Adrenal gland (tissue), 12 donors: ENCODE measurements around the gene SLC6A20. TPM values are rescaled to one million over a fixed set of nuclear protein-coding genes. Genes with fewer than 3 reads are reported as not detected.

Experiments
- DNase-seq, 7 donors: peaks; one replicate each; pipeline ENCODE4 v3.0.0-alpha.2; 2019 to 2020
- H3K27ac ChIP-seq, 5 donors: fragments of 200-600 bp; sonication (generic) in 4 of 5; 1 replicate in 3 of 5; 2 replicates in 2 of 5; pipeline versions ENCODE4 v1.5.1 to v1.8.0; 2016 to 2020; ENCODE audit warnings: mild to moderate bottlenecking in 1 of 5
- H3K27me3 ChIP-seq: fragments of 200-600 bp; 2 replicates; pipeline ENCODE4 v1.8.0; 2021
- H3K36me3 ChIP-seq, 2 donors: fragments of 200-600 bp; replicated peaks in 1 of 2; 1 replicate in 1 of 2; 2 replicates in 1 of 2; pipeline versions ENCODE4 v1.5.1 to v1.8.0; 2018 to 2022
- H3K4me1 ChIP-seq, 2 donors: fragments of 200-600 bp; replicated peaks in 1 of 2; 1 replicate in 1 of 2; 2 replicates in 1 of 2; pipeline versions ENCODE4 v1.5.1 to v1.8.0; 2018 to 2021
- H3K4me3 ChIP-seq, 4 donors: fragments of 200-600 bp; sonication (generic) in 3 of 4; one replicate each; pipeline ENCODE4 v1.5.1; 2016 to 2018
- H3K9me3 ChIP-seq, 3 donors: fragments of 200-600 bp; sonication (generic) in 1 of 3; replicated peaks in 1 of 3; 1 replicate in 2 of 3; 2 replicates in 1 of 3; pipeline versions ENCODE4 v1.5.1 to v1.8.0; 2016 to 2021
- CTCF ChIP-seq, 6 experiments: fragments of 450-650 bp in 4 of 6; fragments of 200-600 bp in 2 of 6; sonication (generic) in 1 of 6; IDR thresholded peaks; 1 replicate in 5 of 6; 2 replicates in 1 of 6; pipeline versions ENCODE4 v1.5.1 to v1.8.0; 2016 to 2021; ENCODE audit warnings: antibody characterized with exemption in 6 of 6, mild to moderate bottlenecking in 2 of 6, moderate library complexity in 1 of 6
- POLR2A ChIP-seq, 2 donors: fragments of 450-650 bp; IDR thresholded peaks; one replicate each; pipeline ENCODE4 v1.6.1; 2017; ENCODE audit warnings: antibody characterized with exemption in 2 of 2, mild to moderate bottlenecking in 2 of 2, moderate library complexity in 1 of 2
- WGBS, 4 donors: extraction: QIAGEN DNeasy Blood & Tissue Kit in 2 of 4; methylation state at CpG; one replicate each; pipeline versions ENCODE4 v1.1.5 to v1.1.7; 2013 to 2017; 5-methylcytosine and 5-hydroxymethylcytosine counted together
- intact Hi-C, 2 donors: fragments of 100-400 bp; cut with DNase I; formaldehyde crosslinking; loops; one replicate each; pipeline versions ENCODE4 v1.14.1 to v1.15.0; 2022 to 2023
- polyA plus RNA-seq, 3 donors: library from polyadenylated mRNA; stranded (reverse); fragments of 200-250 nt in 2 of 3; fragments of 350-450 nt in 1 of 3; fragmentation: Illumina TruSeq in 1 of 3; extraction: RNeasy Lipid Tissue Mini Kit (QIAGEN cat#74804) in 1 of 3; gene quantifications; one replicate each; pipeline ENCODE4 v1.2.3, GENCODE V29; 2013 to 2014
- total RNA-seq, 9 donors: library from RNA; depleted of rRNA in 4 of 9; stranded (reverse); fragments of >200 nt in 4 of 9; fragments of 120-200 nt in 1 of 9; fragmentation: NEBNext Ultra II Directional in 1 of 9; extraction: Animal tissue kit (Norgen Biotek cat#: 25700) in 1 of 9; gene quantifications; one replicate each; pipeline versions ENCODE4 v1.1.0 to v1.2.4, GENCODE V29; 2013 to 2023
- donor health status: healthy with polysubstance abuse.
- donor health status: Bipolar disorder and iron deficiency.
- donor health status: DM: yes; HTN: yes; CAD: no.
- donor health status: DM: no; HTN: no; CAD: no.
- donor health status: DM: no; HTN: no; CAD: no.
- donor health status: DM: yes; HTN: yes; CAD: no.

Gene SLC6A20
- total and polyA plus RNA-seq, 12 donors: 0.07 to 0.52 (median 0.13) TPM; not detected in 7

GRCh38 chr3:45762647-45763302 is 33.6 kb downstream of the SLC6A20 start:
- WGBS, 4 donors: 80 to 93% (median 87%) methylated on average over 11 to 19 of the region's 19 CpGs
- no peak overlapping the region for H3K27ac ChIP-seq

GRCh38 chr3:45761831-45762230 is 34.5 kb downstream of the SLC6A20 start:
- intact Hi-C loops: loop anchor here (5.0 to 10.0 kb wide), 4 partner anchors 165 to 323 kb away; no protein-coding TSS in a partner anchor

More at GRCh38 chr3:45762647-45763302, 33.6 kb downstream of the SLC6A20 start:
- no peak overlapping the region for H3K4me3 ChIP-seq
- H3K9me3 ChIP-seq: no peaks in the 10 kb centered on the region
- intact Hi-C loops: loop anchor here (5.0 to 10.0 kb wide), 4 partner anchors 165 to 322 kb away; no protein-coding TSS in a partner anchor
- DNase-seq: no peak
- TF ChIP-seq CTCF (IDR thresholded peaks at IDR 0.05): no peak
- no peak for TF ChIP-seq POLR2A (IDR thresholded peaks at IDR 0.05)
- H3K27me3 ChIP-seq: no peaks in the 10 kb centered on the region
- H3K4me1 ChIP-seq: no peaks in the 10 kb centered on the region
- H3K36me3 ChIP-seq: no peaks in the 10 kb centered on the region

GRCh38 chr3:45760878-45761711 is 35.2 kb downstream of the SLC6A20 start:
- no peaks in the 10 kb centered on the region for H3K27me3 ChIP-seq
- no peak overlapping the region for H3K27ac ChIP-seq
- intact Hi-C loops: loop anchor here (5.0 to 10.0 kb wide), 4 partner anchors 166 to 324 kb away; no protein-coding TSS in a partner anchor
- WGBS, 4 donors: 35 to 41% (median 38%) methylated on average over 11 to 14 of the region's 14 CpGs
- H3K4me1 ChIP-seq: no peaks in the 10 kb centered on the region
- no peaks in the 10 kb centered on the region for H3K9me3 ChIP-seq
- peak; percentile 50 to 73 (median 65) for DNase-seq
- TF ChIP-seq CTCF (IDR thresholded peaks at IDR 0.05): peak; percentile 55 to 81 (median 66)
- TF ChIP-seq POLR2A (IDR thresholded peaks at IDR 0.05): no peak
- no peak overlapping the region for H3K4me3 ChIP-seq
- no peaks in the 10 kb centered on the region for H3K36me3 ChIP-seq

More at GRCh38 chr3:45761831-45762230, 34.5 kb downstream of the SLC6A20 start:
- Histone ChIP-seq H3K36me3 (no peaks in the 10 kb centered on the region), H3K4me3 (no peak overlapping the region), H3K4me1 (no peaks in the 10 kb centered on the region), H3K27me3 (no peaks in the 10 kb centered on the region), H3K9me3 (no peaks in the 10 kb centered on the region), H3K27ac (no peak overlapping the region)
- WGBS, 4 donors: 73 to 91% (median 79%) methylated on average over 9 to 10 of the region's 10 CpGs
- TF ChIP-seq POLR2A (IDR thresholded peaks at IDR 0.05) (no peak), CTCF (IDR thresholded peaks at IDR 0.05) (no peak)
- DNase-seq: no peak

GRCh38 chr3:45759851-45760250 is 36.5 kb downstream of the SLC6A20 start:
- WGBS, 4 donors: 77 to 84% (median 80%) methylated on average over 10 to 12 of the region's 12 CpGs
- intact Hi-C loops: loop anchor here (5.0 to 10.0 kb wide), 4 partner anchors 167 to 325 kb away; no protein-coding TSS in a partner anchor

More at GRCh38 chr3:45759851-45760250, 36.5 kb downstream of the SLC6A20 start:
- H3K27ac ChIP-seq: no peak overlapping the region
- DNase-seq: no peak
- no peaks in the 10 kb centered on the region for H3K9me3 ChIP-seq
- no peaks in the 10 kb centered on the region for H3K27me3 ChIP-seq
- H3K4me3 ChIP-seq: no peak overlapping the region
- no peaks in the 10 kb centered on the region for H3K36me3 ChIP-seq
- no peak for TF ChIP-seq POLR2A (IDR thresholded peaks at IDR 0.05)
- no peak for TF ChIP-seq CTCF (IDR thresholded peaks at IDR 0.05)
- H3K4me1 ChIP-seq: no peaks in the 10 kb centered on the region
